GM12872 (cell line): ENCODE results near the gene SCP2.

Experiments used
- TF ChIP-seq, protein P1 (sequence below): IDR thresholded peaks from 3 replicates; pipeline ENCODE4 v1.5.1; 2011; ENCODE audit warnings: low read depth, mild to moderate bottlenecking, low read length, moderate library complexity; ENCODE audit not compliant: insufficient read depth

The SCP2 gene

DNA sequence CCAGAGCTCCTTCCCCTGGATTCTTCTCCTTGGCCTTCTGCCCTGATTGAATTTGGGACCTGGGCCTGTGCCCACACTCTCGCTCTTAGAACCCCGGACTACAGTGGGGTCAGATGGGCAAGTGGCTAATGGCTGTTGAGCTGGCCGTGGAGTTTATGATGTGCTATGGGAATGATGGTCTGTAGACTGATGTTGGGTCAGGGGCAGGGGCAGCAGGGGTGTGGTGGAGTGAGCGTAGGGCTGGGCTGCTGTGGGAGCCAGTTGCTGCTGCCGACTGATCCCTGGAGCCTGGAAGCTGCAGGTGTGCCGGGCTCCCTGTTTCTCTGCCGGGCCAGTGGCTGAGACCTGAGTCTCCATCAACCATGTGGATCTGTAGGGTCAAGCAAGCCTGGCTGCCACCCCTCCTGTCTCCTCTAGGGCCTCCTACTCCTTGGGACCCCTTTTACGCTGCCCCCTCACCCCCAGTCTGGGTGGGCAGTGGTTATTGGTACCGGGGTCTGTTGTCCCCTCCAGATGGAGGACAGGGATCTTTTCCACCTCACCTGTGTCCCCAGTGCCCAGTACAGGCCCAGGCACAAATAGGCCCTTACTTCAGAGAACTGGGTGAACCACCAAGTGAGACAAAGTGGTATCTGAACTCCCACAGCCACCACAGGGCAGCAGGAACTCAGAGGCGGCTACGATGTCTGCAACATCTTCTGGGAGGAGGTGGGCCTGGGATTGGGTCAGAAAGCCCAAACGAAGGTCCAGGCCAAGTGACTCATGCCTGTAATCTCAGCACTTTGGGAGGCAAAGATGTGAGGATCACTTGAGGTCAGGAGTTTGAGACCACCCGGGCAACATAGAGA lies 140.0 kb downstream of the SCP2 start:
- TF ChIP-seq, protein P1, sequence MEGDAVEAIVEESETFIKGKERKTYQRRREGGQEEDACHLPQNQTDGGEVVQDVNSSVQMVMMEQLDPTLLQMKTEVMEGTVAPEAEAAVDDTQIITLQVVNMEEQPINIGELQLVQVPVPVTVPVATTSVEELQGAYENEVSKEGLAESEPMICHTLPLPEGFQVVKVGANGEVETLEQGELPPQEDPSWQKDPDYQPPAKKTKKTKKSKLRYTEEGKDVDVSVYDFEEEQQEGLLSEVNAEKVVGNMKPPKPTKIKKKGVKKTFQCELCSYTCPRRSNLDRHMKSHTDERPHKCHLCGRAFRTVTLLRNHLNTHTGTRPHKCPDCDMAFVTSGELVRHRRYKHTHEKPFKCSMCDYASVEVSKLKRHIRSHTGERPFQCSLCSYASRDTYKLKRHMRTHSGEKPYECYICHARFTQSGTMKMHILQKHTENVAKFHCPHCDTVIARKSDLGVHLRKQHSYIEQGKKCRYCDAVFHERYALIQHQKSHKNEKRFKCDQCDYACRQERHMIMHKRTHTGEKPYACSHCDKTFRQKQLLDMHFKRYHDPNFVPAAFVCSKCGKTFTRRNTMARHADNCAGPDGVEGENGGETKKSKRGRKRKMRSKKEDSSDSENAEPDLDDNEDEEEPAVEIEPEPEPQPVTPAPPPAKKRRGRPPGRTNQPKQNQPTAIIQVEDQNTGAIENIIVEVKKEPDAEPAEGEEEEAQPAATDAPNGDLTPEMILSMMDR = no peak

- TF ChIP-seq, protein P1 = no peak
These were observed 140.8 kb downstream of the SCP2 start for GRCh38 chr1:53067886-53068285.

DNA sequence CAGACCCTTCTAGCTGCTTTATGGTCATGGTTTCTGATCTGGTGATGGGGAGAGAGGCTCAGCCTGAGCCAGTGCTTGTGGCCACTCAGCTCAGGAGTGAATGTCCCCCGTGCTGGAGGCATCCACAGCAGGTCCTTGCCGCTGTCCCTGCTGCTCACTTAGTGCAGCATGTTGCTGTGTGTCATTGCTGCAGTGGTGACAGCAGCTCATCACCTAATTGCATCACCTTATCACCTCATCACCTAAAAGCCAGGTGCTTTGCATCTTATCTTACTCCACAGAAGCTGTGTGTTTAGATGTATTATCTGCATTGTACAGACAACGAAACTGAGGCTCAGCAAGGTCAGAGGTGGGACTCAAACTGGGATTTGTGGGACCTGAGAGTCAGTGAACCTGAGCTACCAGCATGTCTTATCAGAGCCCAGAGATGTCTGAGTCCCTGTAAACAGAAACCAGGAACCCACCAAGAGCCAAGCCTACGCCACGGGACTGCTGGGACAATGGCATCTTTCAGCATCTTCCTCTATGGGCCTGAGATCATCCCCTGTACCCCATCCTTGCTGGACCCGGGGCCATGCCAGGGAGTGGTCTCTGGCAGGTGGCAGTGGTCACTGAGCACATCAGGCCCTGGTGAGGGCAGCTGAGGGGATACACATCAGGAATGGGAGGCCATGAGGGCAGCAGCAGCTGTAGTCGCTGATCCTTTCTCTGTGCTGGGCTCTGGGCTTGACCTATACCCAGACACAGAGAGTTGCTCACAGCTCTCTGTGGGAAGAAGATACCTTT lies 141.4 kb downstream of the SCP2 start:
- TF ChIP-seq, protein P1 = no peak

GRCh38 chr1:53069265-53069662 lies 142.2 kb downstream of the SCP2 start:
- TF ChIP-seq, protein P1 = no peak

GRCh38 chr1:53069663-53070327 lies 142.7 kb downstream of the SCP2 start:
- TF ChIP-seq, protein P1 = no peak

GRCh38 chr1:53070621-53071020 lies 143.5 kb downstream of the SCP2 start:
- TF ChIP-seq, protein P1 = no peak
